ENCODE data around the gene GCNA. TPM values are rescaled to one million over a fixed set of nuclear protein-coding genes. Genes with fewer than 3 reads are reported as not detected.

Gene GCNA
- total and polyA plus RNA-seq, 2 of the 13 experiments (the other 11 are each of a cell fraction or from before 2014, with no cell fraction given) = 0.38 to 0.66 TPM

DNA sequence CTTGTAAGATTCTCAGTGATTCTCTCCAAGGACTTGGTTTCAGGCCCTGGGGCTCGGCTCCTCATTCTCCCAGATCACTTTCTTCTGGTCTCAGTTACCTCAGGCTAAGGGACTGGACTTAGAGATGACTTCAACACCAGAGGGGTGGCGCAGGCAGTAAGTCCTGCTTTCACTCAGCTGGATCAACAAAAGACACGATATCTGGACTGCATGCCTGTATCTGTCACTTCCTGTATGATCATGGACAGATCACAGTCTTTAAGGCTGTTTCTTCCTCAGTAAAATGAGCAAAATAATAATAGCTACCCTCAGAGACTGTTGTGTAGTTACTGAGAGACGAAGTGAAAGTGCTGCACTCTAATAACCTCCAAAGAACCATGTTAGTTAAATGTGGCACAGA, 59.6 kb downstream of the GCNA start:
- H3K4me1 ChIP-seq (ENCODE audit: insufficient read depth, low read length) = peaks cover 27% of the 10 kb centered on the region
- no peak for DNase-seq (ENCODE audit: low spot score)

More for the DNA sequence above, 59.6 kb downstream of the GCNA start:
- TF ChIP-seq, protein P1, sequence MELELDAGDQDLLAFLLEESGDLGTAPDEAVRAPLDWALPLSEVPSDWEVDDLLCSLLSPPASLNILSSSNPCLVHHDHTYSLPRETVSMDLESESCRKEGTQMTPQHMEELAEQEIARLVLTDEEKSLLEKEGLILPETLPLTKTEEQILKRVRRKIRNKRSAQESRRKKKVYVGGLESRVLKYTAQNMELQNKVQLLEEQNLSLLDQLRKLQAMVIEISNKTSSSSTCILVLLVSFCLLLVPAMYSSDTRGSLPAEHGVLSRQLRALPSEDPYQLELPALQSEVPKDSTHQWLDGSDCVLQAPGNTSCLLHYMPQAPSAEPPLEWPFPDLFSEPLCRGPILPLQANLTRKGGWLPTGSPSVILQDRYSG (CRISPR knock-in tag; IDR thresholded peaks at IDR 0.05) = no peak
- TF ChIP-seq ZNF275 (CRISPR knock-in tag; IDR thresholded peaks at IDR 0.05; ENCODE audit: borderline replicate concordance) (no peak), ESRRA (CRISPR knock-in tag; IDR thresholded peaks at IDR 0.05; ENCODE audit: low read depth) (no peak), HNRNPH1 (optimal IDR thresholded peaks at IDR 0.05; ENCODE audit: low read depth, low read length) (no peak), TOPORS (CRISPR knock-in tag; IDR thresholded peaks at IDR 0.05) (no peak), ZNF18 (CRISPR knock-in tag; IDR thresholded peaks at IDR 0.05; ENCODE audit: insufficient replicate concordance) (no peak), MAFG (CRISPR knock-in tag; IDR thresholded peaks at IDR 0.05) (no peak), ZNF83 (CRISPR knock-in tag; IDR thresholded peaks at IDR 0.05; ENCODE audit: borderline replicate concordance) (no peak), ZNF709 (CRISPR knock-in tag; IDR thresholded peaks at IDR 0.05) (no peak), TRIM24 (CRISPR knock-in tag; IDR thresholded peaks at IDR 0.05) (no peak), TBL1XR1 (IDR thresholded peaks at IDR 0.05; ENCODE audit: borderline replicate concordance, low read length, partially characterized antibody) (no peak), TSC22D2 (CRISPR knock-in tag; IDR thresholded peaks at IDR 0.05; ENCODE audit: borderline replicate concordance) (no peak), ZEB1 (IDR thresholded peaks at IDR 0.05; ENCODE audit: insufficient replicate concordance, low read depth) (no peak)
- TF ChIP-seq, protein P2, sequence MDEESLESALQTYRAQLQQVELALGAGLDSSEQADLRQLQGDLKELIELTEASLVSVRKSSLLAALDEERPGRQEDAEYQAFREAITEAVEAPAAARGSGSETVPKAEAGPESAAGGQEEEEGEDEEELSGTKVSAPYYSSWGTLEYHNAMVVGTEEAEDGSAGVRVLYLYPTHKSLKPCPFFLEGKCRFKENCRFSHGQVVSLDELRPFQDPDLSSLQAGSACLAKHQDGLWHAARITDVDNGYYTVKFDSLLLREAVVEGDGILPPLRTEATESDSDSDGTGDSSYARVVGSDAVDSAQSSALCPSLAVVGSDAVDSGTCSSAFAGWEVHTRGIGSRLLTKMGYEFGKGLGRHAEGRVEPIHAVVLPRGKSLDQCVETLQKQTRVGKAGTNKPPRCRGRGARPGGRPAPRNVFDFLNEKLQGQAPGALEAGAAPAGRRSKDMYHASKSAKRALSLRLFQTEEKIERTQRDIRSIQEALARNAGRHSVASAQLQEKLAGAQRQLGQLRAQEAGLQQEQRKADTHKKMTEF (CRISPR knock-in tag; IDR thresholded peaks at IDR 0.05) = no peak
- in situ Hi-C loops (cut with HindIII; ENCODE audit: extremely low pct_ligation_motif_present, low pct_unique_long_range_greater_than_20kb) = no loop called here
- intact Hi-C loops (cut with micrococcal nuclease; ENCODE audit: unreplicated experiment) = no loop called here
- H3K27me3 ChIP-seq (ENCODE audit: control insufficient read depth in 1 of 2, insufficient read depth in 2 of 2, low read length in 2 of 2) = no peaks in the 10 kb centered on the region; a peak in 1 of 5 replicates
- H2AFZ ChIP-seq (ENCODE audit: low read length) = no peak overlapping the region
- POLR2A ChIA-PET = no interaction called here
- no peak overlapping the region for H3K9ac ChIP-seq (ENCODE audit: insufficient read depth, low read depth, low read length)
- no peaks in the 10 kb centered on the region for H3K36me3 ChIP-seq (replicated peaks in 1 of 2; ENCODE audit: control insufficient read depth in 1 of 2, insufficient read depth in 2 of 2, low read length in 2 of 2)
- CTCF ChIA-PET (ENCODE audit: low intra/inter-chr PET ratio, low total read pairs) = no interaction called here
- 17% methylated on average over 4 of the region's 4 CpGs for WGBS (ENCODE audit: low lambda C conversion rate)
- no peak overlapping the region for H3K27ac ChIP-seq (ENCODE audit: extremely low read length, insufficient read depth, low read length)
- FAIRE-seq (no peak), ATAC-seq (peak; percentile 52; the same call in 2 of the 3 replicates)
- H3K4me3 ChIP-seq (replicated peaks in 1 of 3; ENCODE audit: insufficient read depth in 1 of 3, low read depth in 2 of 3, low read length in 3 of 3) = peak overlapping the region in 2 of 3 experiments; percentile 16 to 23; a peak in 2 of 6 replicates
- no peaks in the 10 kb centered on the region for H3K79me2 ChIP-seq (ENCODE audit: insufficient read depth, low read length)
- H3K4me2 ChIP-seq (ENCODE audit: low read depth, low read length) = peak overlapping the region; percentile 47
- BruUV-seq (replicated peaks) = no TSS peak
- H4K20me1 ChIP-seq (ENCODE audit: insufficient read depth, low read length) = no peaks in the 10 kb centered on the region
- H3K9me3 ChIP-seq (ENCODE audit: low read length) = no peaks in the 10 kb centered on the region
